Activated T-helper 1 cell treated with anti-CD3 and anti-CD28 coated beads, Interleukin-12 subunit alpha, Interleukin-12 subunit beta, Interleukin-2, Interleukin-4 antibody, amounts not matched to agents 30 ng/mL and 10 ng/mL and 1 ng/mL, durations not matched to agents 14 hours and 24 hours and 36 hours (primary cell): ENCODE results near the gene SLC23A1. TPM values are rescaled to one million over a fixed set of nuclear protein-coding genes. Genes with fewer than 3 reads are reported as not detected.

Source experiments
- DNase-seq: peaks from one replicate; pipeline ENCODE4 v3.0.0; 2021; ENCODE audit warnings: low spot score
- H3K27ac Mint-ChIP-seq: one replicate; pipeline ENCODE4 v1.8.0; 2021; ENCODE audit warnings: mild to moderate bottlenecking, mixed read lengths
- H3K27me3 Mint-ChIP-seq: one replicate; pipeline ENCODE4 v1.8.0; 2022; ENCODE audit warnings: mild to moderate bottlenecking, moderate library complexity, mixed read lengths; ENCODE audit not compliant: insufficient read depth
- H3K36me3 Mint-ChIP-seq: one replicate; pipeline ENCODE4 v1.8.0; 2021; ENCODE audit warnings: low read depth, mixed read lengths
- H3K4me1 Mint-ChIP-seq: one replicate; pipeline ENCODE4 v1.8.0; 2021; ENCODE audit warnings: low read depth, mixed read lengths
- H3K4me3 Mint-ChIP-seq: one replicate; pipeline ENCODE4 v1.8.0; 2021; ENCODE audit warnings: mild to moderate bottlenecking, moderate library complexity, mixed read lengths
- H3K9me3 Mint-ChIP-seq: one replicate; pipeline ENCODE4 v1.8.0; 2021; ENCODE audit warnings: mixed read lengths
- intact Hi-C: fragments of 100-400 bp; cut with micrococcal nuclease; formaldehyde crosslinking; loops from one replicate; pipeline ENCODE4 v1.15.1; 2024
- total RNA-seq: library from RNA; stranded (reverse); gene quantifications from 2 replicates; pipeline ENCODE4 v1.2.3, GENCODE V29; 2022

The SLC23A1 gene
- total RNA-seq, 1 donor from 2014 or later, result 1.4 TPM

DNA sequence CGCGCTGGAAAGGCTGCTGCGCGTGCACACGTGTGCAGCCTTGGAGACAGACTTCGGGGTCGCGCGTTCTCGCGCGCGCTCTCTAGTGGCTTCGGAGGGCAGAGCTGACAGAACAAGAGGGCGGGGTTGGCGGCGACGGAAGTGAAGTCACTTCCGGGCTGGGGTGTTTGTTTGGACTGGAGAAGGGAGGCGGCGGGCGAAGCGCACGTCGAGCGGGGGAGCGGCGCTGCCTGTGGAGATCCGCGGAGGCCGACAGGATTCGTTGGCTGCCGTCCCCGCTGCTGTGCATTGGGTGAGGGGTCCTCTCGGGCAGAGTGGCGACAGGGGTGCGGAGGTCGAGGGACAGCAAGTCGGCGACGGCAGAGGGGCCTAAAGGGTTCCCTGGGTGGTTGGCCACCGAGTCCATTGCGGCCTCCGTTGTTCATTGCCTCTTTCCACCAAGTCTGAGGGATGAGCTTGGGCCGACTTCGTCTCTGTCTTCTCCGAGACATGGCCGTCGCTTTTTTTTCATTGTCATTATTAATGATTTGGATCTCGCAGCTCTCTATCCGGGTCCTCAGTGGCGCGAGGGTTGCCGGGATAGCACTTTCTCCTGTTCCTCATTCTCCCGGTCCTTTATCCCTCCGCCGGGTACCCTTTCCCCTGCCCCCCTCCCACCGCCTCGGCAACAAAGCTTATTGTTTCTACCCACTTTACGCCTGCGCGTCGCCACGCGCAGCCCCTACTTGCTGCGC, 41.2 kb downstream of the SLC23A1 start, which contains the start of gene PAIP2:
Gene PAIP2, plus strand, starts transcription at position 166 of the 734 bp plus-strand sequence. CDS start 21,931 bp downstream, outside the sequence.
- intact Hi-C loops, result loop anchor here (1.0 to 5.0 kb wide), 13 partner anchors 29 to 877 kb away; partner anchors contain the start of genes EGR1, HSPA9, MATR3 and SIL1
- Mint-ChIP-seq H3K4me1 (peaks cover 46% of the 10 kb centered on the region), H3K27ac (peak within 1 kb of the TSS; percentile 95), H3K4me3 (peak within 1 kb of the TSS; percentile 94), H3K27me3 (no peaks in the 10 kb centered on the region), H3K9me3 (no peaks in the 10 kb centered on the region), H3K36me3 (peaks cover 19% of the 10 kb centered on the region)
- peak; percentile 95 for DNase-seq

DNA sequence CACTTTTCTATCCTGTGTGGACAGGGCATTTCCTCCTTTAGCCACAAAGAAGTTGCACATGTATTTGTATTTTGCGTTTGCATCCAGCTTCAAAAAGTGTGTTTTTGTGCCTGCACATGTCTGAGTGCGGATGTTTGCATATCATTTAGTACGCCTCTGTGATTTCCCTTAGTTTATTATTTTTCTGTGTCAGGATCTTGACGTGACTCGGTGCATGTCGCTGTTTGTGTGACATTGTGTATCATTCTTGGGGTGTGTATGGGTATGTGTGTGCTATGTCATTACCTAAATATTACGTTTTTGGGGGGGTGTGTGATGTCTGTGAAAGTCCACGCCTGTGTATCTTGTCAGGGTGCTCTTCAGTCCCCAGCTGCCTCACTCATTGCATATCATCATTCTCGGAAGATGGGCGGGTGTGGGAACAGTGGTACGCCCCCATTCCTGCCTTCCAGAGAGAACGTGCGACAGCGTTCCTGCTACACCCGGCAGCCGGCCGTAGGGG, 41.9 kb downstream of the SLC23A1 start:
- Mint-ChIP-seq H3K27me3 (no peaks in the 10 kb centered on the region), H3K36me3 (peaks cover 14% of the 10 kb centered on the region), H3K9me3 (no peaks in the 10 kb centered on the region), H3K27ac (peak overlapping the region; percentile 95), H3K4me3 (peak overlapping the region; percentile 94), H3K4me1 (peaks cover 52% of the 10 kb centered on the region)
- intact Hi-C loops, result loop anchor here (1.0 to 5.0 kb wide), 8 partner anchors 48 to 876 kb away; partner anchors contain the start of genes EGR1, HSPA9, MATR3 and SPATA24
- DNase-seq, result no peak

DNA sequence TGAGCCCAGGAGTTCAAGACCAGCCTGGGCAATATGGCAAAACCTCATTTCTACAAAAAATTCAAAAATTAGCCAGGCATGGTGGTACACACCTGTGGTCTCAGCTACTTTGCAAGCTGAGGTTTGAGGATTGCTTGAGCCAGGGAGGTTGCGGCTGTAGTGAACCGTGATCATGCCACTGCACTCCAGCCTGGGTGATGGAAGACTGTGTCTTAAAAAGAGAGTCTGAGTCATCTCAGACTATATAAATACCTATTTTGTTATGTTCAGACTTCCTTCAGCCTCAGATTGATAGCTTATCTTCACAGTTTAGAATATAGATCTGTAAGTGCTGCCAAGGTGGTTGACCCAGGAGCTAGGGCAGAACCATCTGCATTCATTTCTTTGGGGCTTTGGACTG, 43.0 kb downstream of the SLC23A1 start:
- peaks cover 11% of the 10 kb centered on the region for H3K36me3 Mint-ChIP-seq
- no peak overlapping the region for H3K27ac Mint-ChIP-seq
- H3K4me1 Mint-ChIP-seq, result peaks cover 47% of the 10 kb centered on the region
- intact Hi-C loops, result loop anchor here (2.0 to 5.0 kb wide), 5 partner anchors 179 to 875 kb away; partner anchors contain the start of genes EGR1 and HSPA9
- no peak for DNase-seq
- H3K9me3 Mint-ChIP-seq, result no peaks in the 10 kb centered on the region
- no peak overlapping the region for H3K4me3 Mint-ChIP-seq
- no peaks in the 10 kb centered on the region for H3K27me3 Mint-ChIP-seq

DNA sequence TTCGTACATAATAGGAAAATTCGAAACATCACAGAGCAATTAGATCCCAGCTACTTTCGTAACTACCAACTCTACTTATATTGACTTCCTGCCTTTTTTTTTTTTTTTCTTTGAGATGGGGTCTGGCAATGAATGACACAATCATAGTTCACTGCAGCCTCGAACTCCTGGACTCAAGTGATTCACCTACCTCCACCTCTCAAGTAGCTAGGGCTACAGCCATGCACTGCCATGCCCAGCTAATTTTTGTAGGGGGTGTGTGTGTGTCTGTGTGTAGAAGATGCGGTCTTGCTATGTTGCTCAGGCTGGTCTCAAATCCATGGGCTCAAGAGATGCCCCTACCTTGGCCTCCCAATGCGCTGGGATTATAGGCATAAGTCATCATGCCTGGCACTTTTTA, 47.3 kb downstream of the SLC23A1 start:
- intact Hi-C loops, result no loop called here
- no peak for DNase-seq
- Mint-ChIP-seq H3K27me3 (no peaks in the 10 kb centered on the region), H3K36me3 (peaks cover 14% of the 10 kb centered on the region), H3K27ac (no peak overlapping the region), H3K4me1 (peaks cover 15% of the 10 kb centered on the region), H3K4me3 (no peak overlapping the region), H3K9me3 (no peaks in the 10 kb centered on the region)

Other genes starting within 250 kb of the SLC23A1 start
- gene SIL1, start 184.9 kb downstream of the SLC23A1 start, total RNA-seq, result 28.6 and 41.1 TPM in 2 replicates
- gene MATR3, start 89.6 kb downstream of the SLC23A1 start, total RNA-seq, result 232 and 258 TPM in 2 replicates
- 88.4 and 97.3 TPM in 2 replicates for gene PAIP2, start 41.4 kb downstream of the SLC23A1 start, total RNA-seq
- 38.1 and 38.8 TPM in 2 replicates for gene MZB1, start 6.6 kb upstream of the SLC23A1 start, total RNA-seq
- gene PROB1, start 11.8 kb upstream of the SLC23A1 start, total RNA-seq, result 9.1 and 9.3 TPM in 2 replicates
- 4.1 and 5.3 TPM in 2 replicates for gene SPATA24, start 20.8 kb upstream of the SLC23A1 start, total RNA-seq
- 30.0 and 36.3 TPM in 2 replicates for gene DNAJC18, start 56.2 kb upstream of the SLC23A1 start, total RNA-seq
- gene ECSCR, start 79.4 kb upstream of the SLC23A1 start, total RNA-seq, result 1.3 and 1.4 TPM in 2 replicates
- 0.29 and 0.39 TPM in 2 replicates for gene SMIM33, start 87.7 kb upstream of the SLC23A1 start, total RNA-seq
- 213 and 226 TPM in 2 replicates for gene STING1, start 99.5 kb upstream of the SLC23A1 start, total RNA-seq
- gene UBE2D2, start 178.0 kb upstream of the SLC23A1 start, total RNA-seq, result 251 and 265 TPM in 2 replicates